Sigmoid colon (tissue), 4 donors: Measurements from ENCODE around the gene PAOX.

Experiments
- CTCF ChIP-seq, 4 experiments: fragments of 450-650 bp in 3 of 4; fragments of 200-600 bp in 1 of 4; IDR thresholded peaks; one replicate each; pipeline ENCODE4 v1.5.1; 2016 to 2019; ENCODE audit warnings: antibody characterized with exemption in 4 of 4, mild to moderate bottlenecking in 3 of 4, moderate library complexity in 2 of 4
- POLR2A ChIP-seq, 2 donors: fragments of 450-650 bp; IDR thresholded peaks; one replicate each; pipeline ENCODE4 v1.6.1; 2016; ENCODE audit warnings: antibody characterized with exemption in 2 of 2, mild to moderate bottlenecking in 2 of 2, moderate library complexity in 2 of 2
- POLR2AphosphoS5 ChIP-seq, 4 donors: sonication (generic); formaldehyde crosslinking; IDR thresholded peaks; one replicate each; pipeline ENCODE4 v1.6.1; 2017; ENCODE audit warnings: antibody characterized with exemption in 4 of 4

GRCh38 chr10:133335246-133336117 is 43.6 kb upstream of the PAOX start:
- TF ChIP-seq CTCF (IDR thresholded peaks at IDR 0.05) (no peak), POLR2AphosphoS5 (IDR thresholded peaks at IDR 0.05) (no peak), POLR2A (IDR thresholded peaks at IDR 0.05) (no peak)
